HCT116 (cell line): Measurements from ENCODE around the gene LLCFC1. TPM values are rescaled to one million over a fixed set of nuclear protein-coding genes. Genes with fewer than 3 reads are reported as not detected.

ENCODE experiments used
- ATAC-seq: fragments of 200-7000 bp; cut with Tn5 transposase; 2 replicates; pipeline ENCODE4 v1.9.1; 2020; ENCODE audit warnings: mild to moderate bottlenecking, moderate library complexity
- BruUV-seq: library from RNA; stranded (reverse); fragments of 400-500 nt; replicated peaks from 2 replicates; lab custom pipeline; 2021; lab: Mats Ljungman, UMichigan
- CTCF ChIA-PET: fragments of 300-600 bp; sonication (Branson Sonifier 250); formaldehyde crosslinking; loops from one replicate; lab custom pipeline; 2021; ENCODE audit warnings: antibody characterized with exemption; lab: Charles Lee
- POLR2A ChIA-PET: fragments of 300-600, 350-600 bp; sonication (Branson Sonifier 250); formaldehyde crosslinking; loops from one replicate; lab custom pipeline; 2021; ENCODE audit warnings: antibody characterized with exemption; lab: Charles Lee
- RAD21 ChIA-PET, 2 experiments: fragments of 300-600 bp; sonication (Branson Sonifier 250); formaldehyde crosslinking; loops; one replicate each; lab custom pipeline; 2023; ENCODE audit warnings: low total read pairs in 2 of 2; ENCODE audit not compliant: uncharacterized antibody in 2 of 2, unreplicated experiment in 2 of 2, low non-redundant PET in 1 of 2; lab: Charles Lee
- DNase-seq: peaks from one replicate; pipeline ENCODE4 v3.0.0-alpha.2; 2010; ENCODE audit warnings: low read depth, low spot score
- H2AFZ ChIP-seq: fragments of 200-600 bp; shearing (Covaris generic), sonication (generic); 2 replicates; pipeline ENCODE4 v1.6.1; 2017; ENCODE audit warnings: low read depth, mixed run types, mixed read lengths, antibody characterized with exemption, low read length; ENCODE audit not compliant: poor library complexity, severe bottlenecking
- H3K27ac ChIP-seq: 2 replicates; pipeline ENCODE4 v1.5.1; 2012; ENCODE audit warnings: low read depth, low read length
- H3K27me3 ChIP-seq: fragments of 200-600 bp; sonication (generic); 2 replicates; pipeline ENCODE4 v1.6.1; 2016; ENCODE audit warnings: mixed run types, low read length, mixed read lengths; ENCODE audit not compliant: insufficient read depth
- H3K36me3 ChIP-seq, 2 experiments: fragments of 200-500 bp in 1 of 2; fragments of 200-600 bp in 1 of 2; sonication (Bioruptor generic) in 1 of 2; sonication (generic) in 1 of 2; 2 replicates each; pipeline versions ENCODE4 v1.5.1 to v1.6.1; 2014 to 2016; ENCODE audit warnings: low read length in 2 of 2, inconsistent platforms in 1 of 2, mixed read lengths in 1 of 2, mixed run types in 1 of 2; ENCODE audit not compliant: insufficient read depth in 2 of 2, control insufficient read depth in 1 of 2
- H3K4me1 ChIP-seq, 2 experiments: fragments of 200-600 bp in 1 of 2; sonication (generic) in 1 of 2; 2 replicates each; pipeline versions ENCODE4 v1.5.1 to v1.6.1; 2012 to 2017; ENCODE audit warnings: low read length in 2 of 2, inconsistent platforms in 1 of 2, mild to moderate bottlenecking in 1 of 2, mixed read lengths in 1 of 2, mixed run types in 1 of 2, moderate library complexity in 1 of 2; ENCODE audit not compliant: insufficient read depth in 2 of 2, control insufficient read depth in 1 of 2
- H3K4me2 ChIP-seq: fragments of 200-600 bp; sonication (generic); 2 replicates; pipeline ENCODE4 v1.6.1; 2017; ENCODE audit warnings: mixed run types, low read length, mixed read lengths
- H3K4me3 ChIP-seq, 2 experiments: fragments of 200-600 bp in 1 of 2; sonication (generic) in 1 of 2; replicated peaks in 1 of 2; 2 replicates each; pipeline ENCODE4 v1.5.1; 2011 to 2016; ENCODE audit warnings: low read length in 2 of 2, control low read depth in 1 of 2, low read depth in 1 of 2, mild to moderate bottlenecking in 1 of 2, mixed read lengths in 1 of 2, mixed run types in 1 of 2
- H3K79me2 ChIP-seq: fragments of 200-600 bp; sonication (generic); 2 replicates; pipeline ENCODE4 v1.6.1; 2017; ENCODE audit warnings: mild to moderate bottlenecking, mixed run types, low read length, moderate library complexity, mixed read lengths; ENCODE audit not compliant: insufficient read depth
- H3K9ac ChIP-seq: fragments of 200-600 bp; sonication (generic); 2 replicates; pipeline ENCODE4 v1.6.1; 2016; ENCODE audit warnings: low read length, mixed read lengths
- H3K9me2 ChIP-seq: fragments of 200-600 bp; sonication (generic), shearing (Covaris generic); 2 replicates; pipeline ENCODE4 v1.6.1; 2017; ENCODE audit warnings: mixed run types, mild to moderate bottlenecking, moderate library complexity; ENCODE audit not compliant: insufficient read depth
- H3K9me3 ChIP-seq, 2 experiments: fragments of 200-500 bp in 1 of 2; fragments of 200-600 bp in 1 of 2; sonication (Bioruptor generic) in 1 of 2; sonication (generic) in 1 of 2; 2 replicates each; pipeline ENCODE4 v1.6.1; 2014 to 2017; ENCODE audit warnings: low read length in 2 of 2, mixed read lengths in 2 of 2, inconsistent platforms in 1 of 2, low read depth in 1 of 2, mild to moderate bottlenecking in 1 of 2, mixed run types in 1 of 2, moderate library complexity in 1 of 2; ENCODE audit not compliant: control insufficient read depth in 1 of 2, insufficient read depth in 1 of 2
- H4K20me1 ChIP-seq: fragments of 200-600 bp; sonication (generic), shearing (Covaris generic); 2 replicates; pipeline ENCODE4 v1.6.1; 2017; ENCODE audit warnings: mixed run types, mild to moderate bottlenecking, moderate library complexity; ENCODE audit not compliant: insufficient read depth
- CBX3 ChIP-seq: IDR thresholded peaks from 2 replicates; pipeline ENCODE4 v1.6.1; 2012; ENCODE audit warnings: low read depth
- CEBPB ChIP-seq: IDR thresholded peaks from 2 replicates; pipeline ENCODE4 v1.6.1; 2012; ENCODE audit warnings: low read depth
- EGR1 ChIP-seq: IDR thresholded peaks from 2 replicates; pipeline ENCODE4 v1.6.1; 2012; ENCODE audit warnings: low read depth
- EZH2 ChIP-seq: fragments of 200-600 bp; sonication (generic); IDR thresholded peaks from 2 replicates; pipeline ENCODE4 v1.6.1; 2017; ENCODE audit warnings: antibody characterized with exemption, mixed run types
- EZH2phosphoT487 ChIP-seq: fragments of 200-600 bp; IDR thresholded peaks from 2 replicates; pipeline ENCODE4 v1.6.1; 2018; ENCODE audit warnings: antibody characterized with exemption, borderline replicate concordance
- FOSL1 ChIP-seq: IDR thresholded peaks from 2 replicates; pipeline ENCODE4 v1.6.1; 2012; ENCODE audit warnings: low read depth
- JUND ChIP-seq: IDR thresholded peaks from 2 replicates; pipeline ENCODE4 v1.6.1; 2012
- POLR2A ChIP-seq: IDR thresholded peaks from 2 replicates; pipeline ENCODE4 v1.7.0; 2011; ENCODE audit warnings: borderline replicate concordance; ENCODE audit not compliant: insufficient read depth, insufficient read length; ENCODE audit errors: extremely low read depth
- POLR2AphosphoS5 ChIP-seq: IDR thresholded peaks from 2 replicates; pipeline ENCODE4 v1.6.1; 2011; ENCODE audit warnings: mild to moderate bottlenecking, low read depth, low read length, moderate library complexity
- RAD21 ChIP-seq: IDR thresholded peaks from 2 replicates; pipeline ENCODE4 v1.6.1; 2012; ENCODE audit warnings: low read depth, mild to moderate bottlenecking
- SIN3A ChIP-seq: IDR thresholded peaks from 2 replicates; pipeline ENCODE4 v1.6.1; 2012; ENCODE audit warnings: low read depth
- SP1 ChIP-seq: IDR thresholded peaks from 2 replicates; pipeline ENCODE4 v1.6.1; 2012; ENCODE audit warnings: low read depth
- YY1 ChIP-seq: IDR thresholded peaks from 2 replicates; pipeline ENCODE4 v1.6.1; 2011; ENCODE audit warnings: low read length, low read depth, moderate library complexity, mild to moderate bottlenecking; ENCODE audit not compliant: insufficient replicate concordance; ENCODE audit errors: extremely low read depth
- ZFX ChIP-seq: fragments of 450-650 bp; IDR thresholded peaks from 2 replicates; pipeline ENCODE4 v1.6.1; 2017
- ZNF274 ChIP-seq: fragments of 200-500 bp; sonication (Bioruptor generic); IDR thresholded peaks from 2 replicates; pipeline ENCODE4 v1.6.1; 2014; ENCODE audit warnings: mild to moderate bottlenecking, low read depth, low read length, inconsistent platforms
- intact Hi-C: fragments of 100-400 bp; cut with micrococcal nuclease; formaldehyde crosslinking; loops from 2 replicates; pipeline ENCODE4 v1.10.0; 2022
- total RNA-seq: library from RNA; stranded (reverse); gene quantifications from one replicate; pipeline ENCODE4 v1.2.1, GENCODE V29; 2021; ENCODE audit not compliant: unreplicated experiment
- TF ChIP-seq, protein P1 (sequence below): IDR thresholded peaks from 2 replicates; pipeline ENCODE4 v1.6.1; 2012
- TF ChIP-seq, protein P2 (sequence below): IDR thresholded peaks from 2 replicates; pipeline ENCODE4 v1.6.1; 2011; ENCODE audit warnings: mild to moderate bottlenecking, low read length, moderate library complexity; ENCODE audit not compliant: insufficient replicate concordance; ENCODE audit errors: extremely low read depth
- TF ChIP-seq, protein P3 (sequence below): IDR thresholded peaks from 2 replicates; pipeline ENCODE4 v1.6.1; 2012

LLCFC1 gene
- total RNA-seq, 1 experiment from 2014 or later, result not detected

DNA sequence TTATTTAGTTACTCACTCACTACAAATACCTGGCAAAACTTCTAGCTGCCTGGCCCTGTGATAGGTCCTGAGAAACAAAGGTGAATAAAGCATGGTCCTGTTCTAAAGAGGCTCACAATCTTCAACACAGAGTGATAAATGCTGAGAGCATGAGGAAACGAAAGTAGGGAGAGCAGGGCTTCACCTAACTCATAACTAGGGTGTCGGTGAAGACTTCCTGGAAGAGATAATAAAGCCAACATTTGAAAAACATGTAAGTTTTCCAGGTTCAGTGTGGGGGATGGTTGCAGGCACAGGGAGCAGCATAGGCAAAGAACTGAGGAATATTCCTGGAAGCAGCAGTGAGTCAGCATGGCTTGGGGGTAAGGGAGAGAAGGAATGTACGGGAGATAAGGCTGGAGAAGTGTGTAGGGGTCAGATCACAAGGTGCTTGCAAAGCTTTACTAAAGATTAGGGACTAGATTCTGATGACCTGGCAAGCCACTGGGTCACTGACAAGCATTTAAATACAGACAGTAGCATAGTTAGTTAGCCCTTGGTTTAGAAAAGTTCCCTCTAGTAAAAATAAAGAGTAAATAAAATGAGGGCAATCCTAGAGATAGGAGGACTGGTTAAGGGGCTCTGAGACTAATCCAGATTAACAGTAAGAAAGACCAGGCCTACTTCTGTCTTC is 17.8 kb downstream of the LLCFC1 start:
- Histone ChIP-seq H3K27ac (peak overlapping the region; percentile 9; the same call in 1 of the 2 replicates), H3K4me3 (no peak overlapping the region), H2AFZ (peak overlapping the region; percentile 59), H3K36me3 (no peaks in the 10 kb centered on the region), H3K4me1 (peaks cover 15% of the 10 kb centered on the region in 2 experiments), H3K79me2 (no peaks in the 10 kb centered on the region), H3K9ac (no peak overlapping the region), H3K9me2 (no peaks in the 10 kb centered on the region), H3K4me2 (peak overlapping the region; percentile 53), H3K27me3 (no peaks in the 10 kb centered on the region), H4K20me1 (no peaks in the 10 kb centered on the region), H3K9me3 (no peaks in the 10 kb centered on the region)
- BruUV-seq, result no TSS peak
- ATAC-seq (peak; percentile 86), DNase-seq (peak; percentile 10)
- RAD21 ChIA-PET, result no interaction called here
- POLR2A ChIA-PET, result no interaction called here
- TF ChIP-seq SP1, result peak; percentile 53
- TF ChIP-seq POLR2AphosphoS5, result no peak
- TF ChIP-seq JUND, result 0 out of 2 replicates have a peak, but pooled peaks have one; percentile 26
- 0 out of 2 replicates have a peak, but pooled peaks have one; percentile 24 for TF ChIP-seq FOSL1
- 0 out of 2 replicates have a peak, but pooled peaks have one; percentile 19 for TF ChIP-seq CBX3
- TF ChIP-seq SIN3A, result no peak
- TF ChIP-seq, protein P1, sequence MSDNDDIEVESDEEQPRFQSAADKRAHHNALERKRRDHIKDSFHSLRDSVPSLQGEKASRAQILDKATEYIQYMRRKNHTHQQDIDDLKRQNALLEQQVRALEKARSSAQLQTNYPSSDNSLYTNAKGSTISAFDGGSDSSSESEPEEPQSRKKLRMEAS, result peak; percentile 40; the same call in 1 of the 2 replicates
- CTCF ChIA-PET, result interaction anchor here (1.0 to 1.8 kb wide), 4 partner anchors 10 to 146 kb away, joined by 3 to 5 read pairs (median 4); no protein-coding TSS in a partner anchor
- intact Hi-C loops, result no loop called here

DNA sequence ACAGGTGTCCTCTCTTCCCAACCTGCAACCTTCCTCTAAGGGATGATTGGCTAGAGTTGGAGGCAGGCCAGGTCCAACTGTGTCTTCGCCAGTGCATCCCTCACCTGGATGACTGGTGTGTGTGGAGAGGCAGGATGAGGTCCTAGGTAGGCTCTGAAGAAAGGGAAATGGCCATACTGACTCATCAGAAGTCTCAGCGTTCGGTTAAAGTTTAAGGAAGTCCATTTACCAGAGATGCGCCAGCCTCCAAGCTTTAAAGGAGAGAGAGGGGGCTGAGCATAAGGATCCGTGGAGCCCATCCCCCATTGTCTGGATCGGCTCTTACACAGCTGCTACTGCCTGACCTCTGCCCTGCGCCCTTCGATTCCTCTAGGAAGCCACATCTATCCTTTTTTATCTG is 18.4 kb downstream of the LLCFC1 start:
- Histone ChIP-seq H3K27ac (peak overlapping the region; percentile 9; the same call in 1 of the 2 replicates), H3K4me2 (peak overlapping the region; percentile 53), H3K36me3 (no peaks in the 10 kb centered on the region), H2AFZ (no peak overlapping the region), H3K27me3 (no peaks in the 10 kb centered on the region), H3K9me2 (no peaks in the 10 kb centered on the region), H3K9me3 (no peaks in the 10 kb centered on the region), H3K9ac (no peak overlapping the region), H3K79me2 (no peaks in the 10 kb centered on the region), H4K20me1 (no peaks in the 10 kb centered on the region), H3K4me3 (no peak overlapping the region), H3K4me1 (peaks cover 15% of the 10 kb centered on the region in 2 experiments)
- intact Hi-C loops, result no loop called here
- ChIA-PET RAD21 (no interaction called here), CTCF (interaction anchor here (1.2 to 1.8 kb wide), 2 partner anchors 85 kb away, joined by 4 to 5 read pairs; no protein-coding TSS in a partner anchor), POLR2A (no interaction called here)
- BruUV-seq, result no TSS peak
- DNase-seq (no peak), ATAC-seq (peak; percentile 12; the same call in 1 of the 2 replicates)
- TF ChIP-seq, protein P2, sequence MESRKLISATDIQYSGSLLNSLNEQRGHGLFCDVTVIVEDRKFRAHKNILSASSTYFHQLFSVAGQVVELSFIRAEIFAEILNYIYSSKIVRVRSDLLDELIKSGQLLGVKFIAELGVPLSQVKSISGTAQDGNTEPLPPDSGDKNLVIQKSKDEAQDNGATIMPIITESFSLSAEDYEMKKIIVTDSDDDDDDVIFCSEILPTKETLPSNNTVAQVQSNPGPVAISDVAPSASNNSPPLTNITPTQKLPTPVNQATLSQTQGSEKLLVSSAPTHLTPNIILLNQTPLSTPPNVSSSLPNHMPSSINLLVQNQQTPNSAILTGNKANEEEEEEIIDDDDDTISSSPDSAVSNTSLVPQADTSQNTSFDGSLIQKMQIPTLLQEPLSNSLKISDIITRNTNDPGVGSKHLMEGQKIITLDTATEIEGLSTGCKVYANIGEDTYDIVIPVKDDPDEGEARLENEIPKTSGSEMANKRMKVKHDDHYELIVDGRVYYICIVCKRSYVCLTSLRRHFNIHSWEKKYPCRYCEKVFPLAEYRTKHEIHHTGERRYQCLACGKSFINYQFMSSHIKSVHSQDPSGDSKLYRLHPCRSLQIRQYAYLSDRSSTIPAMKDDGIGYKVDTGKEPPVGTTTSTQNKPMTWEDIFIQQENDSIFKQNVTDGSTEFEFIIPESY, result no peak
- TF ChIP-seq POLR2AphosphoS5 (no peak), POLR2A (no peak), CEBPB (no peak), EZH2 (no peak), EZH2phosphoT487 (no peak), CBX3 (no peak), YY1 (no peak), ZNF274 (no peak), EGR1 (no peak), ZFX (no peak), RAD21 (no peak)
- TF ChIP-seq, protein P1, result no peak
- TF ChIP-seq, protein P3, sequence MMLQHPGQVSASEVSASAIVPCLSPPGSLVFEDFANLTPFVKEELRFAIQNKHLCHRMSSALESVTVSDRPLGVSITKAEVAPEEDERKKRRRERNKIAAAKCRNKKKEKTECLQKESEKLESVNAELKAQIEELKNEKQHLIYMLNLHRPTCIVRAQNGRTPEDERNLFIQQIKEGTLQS, result no peak
